Ammon's horn (tissue), 1 donor: ENCODE results near the gene BRD3.

Experiments used
- DNase-seq: peaks from one replicate; pipeline ENCODE4 v3.0.0-alpha.2; 2016; ENCODE audit warnings: low spot score

Gene BRD3

GRCh38 chr9:134066913-134067851 is 644 bp downstream of the BRD3 start:
- peak; percentile 9 for DNase-seq

DNA sequence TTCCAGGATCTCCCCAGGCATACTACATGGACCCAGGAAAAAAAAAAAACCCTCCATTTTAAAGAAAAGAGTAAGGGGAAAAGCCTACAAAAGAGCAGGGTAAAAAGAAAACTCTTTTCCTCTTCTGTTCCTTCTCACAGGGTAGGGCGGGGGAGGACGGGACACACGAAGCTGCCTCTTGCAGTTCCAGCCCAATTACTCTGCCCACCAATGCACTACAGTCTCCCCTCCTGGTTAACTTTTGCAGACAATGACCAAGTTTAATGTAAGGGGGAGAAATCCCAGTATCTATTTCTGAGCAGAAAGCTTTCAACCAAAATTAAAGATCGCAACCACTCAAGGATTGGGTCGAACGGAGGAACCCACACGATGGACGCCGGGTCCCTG is 1.3 kb downstream of the BRD3 start:
- DNase-seq = peak; percentile 12

GRCh38 chr9:134065612-134066419 is 2.0 kb downstream of the BRD3 start:
- peak; percentile 52 for DNase-seq

GRCh38 chr9:134064711-134065110 is 3.1 kb downstream of the BRD3 start:
- no peak for DNase-seq

DNA sequence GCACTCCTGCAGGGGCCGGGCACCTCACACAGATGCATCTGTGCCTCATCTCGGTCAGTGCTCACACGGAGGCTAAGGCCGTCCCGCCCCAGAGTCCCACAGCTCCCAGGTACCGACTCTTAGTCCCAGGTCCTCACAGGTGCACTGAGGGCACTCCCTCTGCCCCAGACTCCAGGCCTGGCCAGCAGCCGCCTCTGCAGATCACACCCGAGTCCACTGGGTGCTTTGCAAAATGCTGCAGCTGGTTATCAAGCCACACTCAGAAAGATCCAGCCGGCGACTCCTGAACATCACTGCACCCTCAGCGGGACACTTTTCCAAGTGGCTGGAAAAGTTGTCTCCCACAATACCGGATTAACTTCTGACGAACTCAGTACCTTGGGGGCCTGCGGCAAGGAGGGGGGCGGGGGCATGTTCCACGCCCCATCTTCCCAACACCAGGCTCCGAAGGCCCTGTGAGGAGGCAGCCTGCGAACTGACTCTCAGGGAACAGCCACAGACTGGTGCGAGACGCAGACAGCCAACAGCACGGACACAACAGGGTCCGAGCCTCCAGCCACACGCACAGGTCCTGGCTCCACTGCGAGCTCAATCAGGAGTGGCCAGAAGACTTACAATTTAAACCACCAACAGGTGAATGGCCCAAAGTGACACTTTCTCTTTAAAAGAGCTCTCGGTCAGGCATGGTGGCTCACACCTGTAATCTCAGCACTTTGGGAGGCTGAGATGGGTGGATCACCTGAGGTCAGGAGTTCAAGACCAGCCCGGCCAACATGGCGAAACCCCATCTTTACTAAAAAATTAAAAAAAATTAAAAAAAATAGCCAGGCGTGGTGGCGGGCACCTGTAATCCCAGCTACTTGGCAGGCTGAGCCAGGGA is 4.0 kb downstream of the BRD3 start:
- no peak for DNase-seq

DNA sequence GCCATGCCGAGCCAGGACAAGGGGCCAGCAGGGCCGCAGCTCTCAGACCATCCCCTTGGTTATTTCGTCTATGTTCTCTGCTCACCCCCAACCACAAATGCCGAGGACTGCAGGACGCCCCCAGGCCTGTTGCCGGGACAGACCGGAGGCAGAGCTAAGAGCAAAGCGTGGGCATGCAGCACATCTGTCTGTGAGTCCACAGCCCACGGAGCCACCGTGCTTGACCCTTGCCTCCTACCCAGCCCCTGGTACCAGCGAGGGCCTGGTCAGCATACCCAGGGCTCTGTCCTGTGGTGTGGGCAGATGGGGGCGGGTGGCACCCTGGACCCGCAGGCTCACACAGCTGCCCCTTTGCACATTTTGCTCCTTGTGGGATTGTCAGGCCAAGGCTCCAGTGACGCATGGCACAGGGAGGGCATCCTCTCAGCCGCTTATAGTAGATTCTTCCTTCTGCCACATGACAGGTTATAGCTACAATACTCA is 4.7 kb downstream of the BRD3 start:
- DNase-seq = no peak

- DNase-seq = no peak
Observed at GRCh38 chr9:134062461-134063087, 5.3 kb downstream of the BRD3 start.

- no peak for DNase-seq
Observed at GRCh38 chr9:134061688-134062371, 6.0 kb downstream of the BRD3 start.

GRCh38 chr9:134061019-134061687 is 6.7 kb downstream of the BRD3 start:
- DNase-seq = no peak

GRCh38 chr9:134060546-134060945 is 7.3 kb downstream of the BRD3 start:
- no peak for DNase-seq

GRCh38 chr9:134059661-134060395 is 8.0 kb downstream of the BRD3 start:
- peak; percentile 72 for DNase-seq

GRCh38 chr9:134059188-134059641 is 8.6 kb downstream of the BRD3 start:
- DNase-seq = no peak

- DNase-seq = no peak
Observed at GRCh38 chr9:134058716-134059115, 9.1 kb downstream of the BRD3 start.

DNA sequence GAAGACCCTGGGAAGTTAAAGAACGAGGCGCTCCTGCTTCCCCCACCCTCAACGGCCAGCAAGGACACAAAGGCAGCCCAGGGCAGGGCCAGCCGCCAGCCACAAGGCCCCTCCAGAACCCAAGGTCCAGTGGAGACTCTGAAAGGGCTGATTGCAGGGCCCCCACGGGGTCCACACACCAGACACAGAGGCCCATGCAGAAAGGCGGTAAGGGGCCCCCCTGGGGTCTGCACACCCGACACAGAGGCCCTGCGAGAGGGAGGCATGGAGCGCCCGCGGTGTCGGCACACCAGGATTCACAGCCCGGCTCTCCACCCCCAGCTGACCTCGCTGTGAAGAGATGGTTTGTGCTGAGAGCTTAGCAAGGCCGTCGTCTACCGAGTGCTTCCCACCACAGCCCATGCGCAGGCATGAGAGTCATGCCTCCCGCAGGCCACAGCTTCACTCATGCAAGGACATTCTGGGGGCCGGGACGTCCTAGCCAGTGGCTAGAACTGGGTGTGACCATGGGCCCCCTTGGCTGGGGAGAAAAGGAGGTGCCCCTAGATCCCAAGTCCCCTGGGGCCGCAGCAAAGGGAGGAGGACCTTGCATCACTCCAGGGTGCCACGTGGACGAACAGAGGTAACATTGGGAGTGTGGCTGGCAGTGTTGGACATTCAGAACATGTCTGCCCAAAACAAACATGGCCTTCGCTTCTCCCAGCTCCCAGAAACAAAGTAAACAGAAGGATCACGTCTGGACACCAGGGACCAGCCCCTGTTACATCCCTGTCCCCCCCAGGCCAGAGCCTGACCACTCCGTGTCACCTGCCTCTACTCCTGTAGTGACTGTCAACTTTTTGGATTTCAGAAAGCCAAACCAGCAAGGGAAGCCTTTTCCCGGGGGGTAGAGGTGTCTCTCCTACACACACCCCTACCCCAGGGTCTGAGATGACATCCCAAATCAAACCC is 9.8 kb downstream of the BRD3 start:
- no peak for DNase-seq

DNA sequence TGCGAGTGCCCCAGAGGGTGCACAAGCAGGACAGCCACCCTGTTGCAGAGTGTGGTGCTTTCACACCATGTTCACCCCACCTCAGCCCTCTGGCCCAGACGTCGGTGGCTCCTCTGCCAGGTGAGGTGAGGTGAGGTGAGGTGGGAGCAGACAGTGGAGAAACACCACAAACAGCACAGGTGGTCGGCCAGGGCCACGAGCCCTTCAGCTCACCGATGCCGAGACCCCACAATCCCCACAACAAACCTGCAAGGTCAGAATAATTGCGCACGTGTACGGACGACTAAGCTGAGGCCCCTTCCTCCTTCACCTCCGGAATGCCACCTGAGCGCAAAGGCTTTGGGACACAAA is 10.5 kb downstream of the BRD3 start:
- DNase-seq = no peak

- DNase-seq = no peak
Observed at GRCh38 chr9:134056483-134057306, 11.1 kb downstream of the BRD3 start.

GRCh38 chr9:134055981-134056461 is 11.8 kb downstream of the BRD3 start:
- peak; percentile 82 for DNase-seq
